ENCODE results near the gene FRMD1. TPM values are rescaled to one million over a fixed set of nuclear protein-coding genes. Genes with fewer than 3 reads are reported as not detected.

FRMD1 gene
- total RNA-seq, 1 experiment from 2014 or later = not detected

DNA sequence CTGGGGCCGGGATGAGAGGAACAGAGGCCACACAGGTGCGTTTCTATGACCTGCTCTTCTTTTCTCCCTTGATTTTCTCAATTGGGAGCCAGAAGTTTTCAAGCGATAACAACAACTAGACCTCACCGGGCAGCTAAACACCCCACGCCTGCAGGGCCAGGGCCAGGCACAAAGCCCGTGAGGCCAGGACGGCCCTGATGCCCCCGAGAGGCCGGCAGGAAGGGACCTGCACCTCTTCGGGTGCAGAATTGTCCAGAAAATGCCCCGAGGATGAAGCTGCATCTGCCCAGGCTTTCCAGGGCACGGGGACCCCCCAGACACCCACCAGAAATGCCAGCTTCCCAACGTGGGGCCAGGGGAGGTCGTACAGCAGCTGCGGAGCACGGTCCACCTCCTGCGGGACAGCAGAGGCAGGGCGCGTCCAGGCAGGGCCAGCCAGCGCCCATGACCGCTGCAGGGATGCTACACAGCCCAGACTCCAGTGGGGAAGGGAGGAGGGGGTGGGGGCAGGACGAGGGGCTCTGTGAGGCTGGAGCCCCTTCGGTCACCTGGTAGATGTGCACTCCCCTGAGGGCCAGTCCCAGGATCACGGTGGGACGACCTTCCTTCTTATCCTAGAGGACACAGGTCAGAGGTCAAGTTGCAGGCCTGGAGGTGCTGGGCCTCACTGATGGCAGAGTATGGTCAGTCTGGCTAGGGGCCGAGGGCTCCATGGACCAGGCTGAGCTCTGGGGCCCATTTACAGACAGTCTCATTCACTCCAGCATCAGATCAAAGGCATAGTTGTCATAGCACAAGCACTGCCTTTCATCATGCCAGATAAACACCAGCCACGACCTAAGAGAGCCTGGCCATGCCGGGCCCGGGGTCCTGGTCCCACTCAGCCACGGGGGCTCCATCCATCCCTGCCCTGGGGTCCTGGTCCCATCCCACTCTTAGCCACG is 16.4 kb downstream of the FRMD1 start:
- Histone ChIP-seq H3K4me3 (ENCODE audit: low read length) (no peak overlapping the region), H3K4me1 (ENCODE audit: insufficient read depth, low read length) (no peaks in the 10 kb centered on the region), H3K36me3 (ENCODE audit: low read depth, low read length) (no peaks in the 10 kb centered on the region), H3K9me2 (replicated peaks; ENCODE audit: low read length) (no peaks in the 10 kb centered on the region), H3K27ac (ENCODE audit: low read length) (no peak overlapping the region), H3F3A (ENCODE audit: low read length, unreplicated experiment) (no peaks in the 10 kb centered on the region), H3K4me2 (ENCODE audit: low read length) (no peak overlapping the region), H3K27me3 (ENCODE audit: low read length) (0 out of 2 replicates have a peak, but pooled peaks cover 6% of the 10 kb centered on the region), H4K20me1 (ENCODE audit: low read length) (no peaks in the 10 kb centered on the region), H3K79me2 (ENCODE audit: low read length) (no peaks in the 10 kb centered on the region), H3K9ac (ENCODE audit: low read length) (no peak overlapping the region), H3K9me3 (ENCODE audit: low read length) (no peaks in the 10 kb centered on the region), H2AFZ (ENCODE audit: low read length) (no peak overlapping the region)
- intact Hi-C loops (cut with micrococcal nuclease) = no loop called here
- DNase-seq = no peak
- ATAC-seq = no peak
- no peak for TF ChIP-seq EZH2phosphoT487 (IDR thresholded peaks at IDR 0.05; ENCODE audit: borderline replicate concordance, low read length)
- no TSS peak for BruUV-seq (replicated peaks)
- ChIA-PET CTCF (no interaction called here), POLR2A (ENCODE audit: unreplicated experiment) (no interaction called here)

DNA sequence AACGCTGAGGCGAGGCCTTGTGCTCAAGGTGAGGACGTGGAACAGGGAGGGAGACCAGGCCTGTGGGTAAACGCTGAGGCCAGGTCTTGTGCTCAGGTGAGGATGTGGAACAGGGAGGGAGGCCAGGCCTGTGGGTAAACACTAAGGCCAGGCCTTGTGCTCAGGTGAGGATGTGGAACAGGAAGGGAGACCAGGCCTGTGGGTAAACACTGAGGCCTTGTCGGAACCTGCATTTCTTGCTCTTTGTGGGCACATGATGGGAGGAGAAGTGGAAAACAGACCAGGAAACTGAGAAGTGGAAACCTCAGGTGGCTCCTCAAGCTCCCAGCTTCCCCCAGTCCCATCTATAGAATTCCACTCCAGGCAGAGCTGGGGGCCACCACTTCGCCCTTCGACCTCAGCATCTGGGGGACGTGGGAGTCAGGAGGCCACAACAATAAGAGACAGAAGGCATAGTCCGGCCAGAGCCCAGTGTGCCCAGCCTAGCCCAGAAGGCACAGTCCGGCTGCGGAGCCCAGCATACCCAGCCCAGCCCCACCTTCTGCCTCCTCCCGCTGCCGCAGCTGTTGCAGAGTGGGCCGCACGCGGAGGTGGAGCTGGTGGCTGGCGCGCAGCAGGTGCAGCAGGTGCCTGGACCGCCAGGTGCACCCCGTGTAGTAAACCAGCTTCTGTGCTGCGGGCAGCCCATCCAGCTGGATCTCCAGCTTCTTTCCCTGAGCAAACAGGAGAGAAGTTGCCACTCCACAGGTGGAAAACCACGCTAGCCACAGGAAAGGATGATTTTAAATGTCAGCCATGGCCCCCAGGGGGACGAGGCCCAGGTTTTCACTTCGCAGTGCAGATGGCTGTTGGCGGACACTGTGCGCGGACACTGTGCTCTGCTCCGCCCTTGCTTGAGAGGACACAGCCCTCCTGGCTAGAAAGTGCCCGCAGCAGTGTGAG is 17.5 kb downstream of the FRMD1 start:
- Histone ChIP-seq H3K9me2 (replicated peaks; ENCODE audit: low read length) (no peaks in the 10 kb centered on the region), H3F3A (ENCODE audit: low read length, unreplicated experiment) (no peaks in the 10 kb centered on the region), H3K36me3 (ENCODE audit: low read depth, low read length) (no peaks in the 10 kb centered on the region), H4K20me1 (ENCODE audit: low read length) (no peaks in the 10 kb centered on the region), H3K4me3 (ENCODE audit: low read length) (no peak overlapping the region), H3K79me2 (ENCODE audit: low read length) (no peaks in the 10 kb centered on the region), H2AFZ (ENCODE audit: low read length) (no peak overlapping the region), H3K4me1 (ENCODE audit: insufficient read depth, low read length) (no peaks in the 10 kb centered on the region), H3K4me2 (ENCODE audit: low read length) (no peak overlapping the region), H3K9me3 (ENCODE audit: low read length) (no peaks in the 10 kb centered on the region), H3K27me3 (ENCODE audit: low read length) (no peaks in the 10 kb centered on the region), H3K27ac (ENCODE audit: low read length) (no peak overlapping the region), H3K9ac (ENCODE audit: low read length) (no peak overlapping the region)
- BruUV-seq (replicated peaks) = no TSS peak
- ChIA-PET CTCF (no interaction called here), POLR2A (ENCODE audit: unreplicated experiment) (no interaction called here)
- ATAC-seq = no peak
- no peak for TF ChIP-seq EZH2 (IDR thresholded peaks at IDR 0.05; ENCODE audit: low read length, unreplicated experiment)
- TF ChIP-seq, protein P1, sequence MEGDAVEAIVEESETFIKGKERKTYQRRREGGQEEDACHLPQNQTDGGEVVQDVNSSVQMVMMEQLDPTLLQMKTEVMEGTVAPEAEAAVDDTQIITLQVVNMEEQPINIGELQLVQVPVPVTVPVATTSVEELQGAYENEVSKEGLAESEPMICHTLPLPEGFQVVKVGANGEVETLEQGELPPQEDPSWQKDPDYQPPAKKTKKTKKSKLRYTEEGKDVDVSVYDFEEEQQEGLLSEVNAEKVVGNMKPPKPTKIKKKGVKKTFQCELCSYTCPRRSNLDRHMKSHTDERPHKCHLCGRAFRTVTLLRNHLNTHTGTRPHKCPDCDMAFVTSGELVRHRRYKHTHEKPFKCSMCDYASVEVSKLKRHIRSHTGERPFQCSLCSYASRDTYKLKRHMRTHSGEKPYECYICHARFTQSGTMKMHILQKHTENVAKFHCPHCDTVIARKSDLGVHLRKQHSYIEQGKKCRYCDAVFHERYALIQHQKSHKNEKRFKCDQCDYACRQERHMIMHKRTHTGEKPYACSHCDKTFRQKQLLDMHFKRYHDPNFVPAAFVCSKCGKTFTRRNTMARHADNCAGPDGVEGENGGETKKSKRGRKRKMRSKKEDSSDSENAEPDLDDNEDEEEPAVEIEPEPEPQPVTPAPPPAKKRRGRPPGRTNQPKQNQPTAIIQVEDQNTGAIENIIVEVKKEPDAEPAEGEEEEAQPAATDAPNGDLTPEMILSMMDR (conservative IDR thresholded peaks at IDR 0.05; ENCODE audit: low read depth, low read length) = no peak
- intact Hi-C loops (cut with micrococcal nuclease) = no loop called here
- DNase-seq = no peak

DNA sequence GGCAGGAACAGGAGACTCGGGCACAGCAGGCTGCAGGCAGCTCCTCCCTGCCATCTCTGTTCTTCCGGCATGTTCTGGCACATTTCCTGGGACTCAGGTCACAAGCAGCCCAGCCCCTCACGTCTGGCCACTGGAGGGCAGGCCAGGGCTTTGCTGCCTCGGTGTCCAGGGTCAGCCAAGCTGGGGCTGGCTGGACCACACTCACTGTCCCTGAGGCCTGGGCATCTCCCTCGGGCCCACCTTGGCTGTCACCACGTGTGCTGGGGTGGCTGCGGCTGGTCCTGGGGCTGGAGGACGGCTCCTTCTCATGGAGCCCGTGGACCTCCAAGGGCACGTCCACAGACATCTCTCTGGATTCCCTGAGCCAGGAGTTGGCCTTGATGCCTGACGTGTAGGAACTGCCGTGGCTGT is 18.5 kb downstream of the FRMD1 start:
- TF ChIP-seq, protein P1 (conservative IDR thresholded peaks at IDR 0.05; ENCODE audit: low read depth, low read length) = peak; percentile 50
- TF ChIP-seq EZH2 (IDR thresholded peaks at IDR 0.05; ENCODE audit: low read length, unreplicated experiment) = no peak
- ATAC-seq = peak; percentile 58
- intact Hi-C loops (cut with micrococcal nuclease) = no loop called here

More for the DNA sequence above, 18.5 kb downstream of the FRMD1 start:
- Histone ChIP-seq H3F3A (ENCODE audit: low read length, unreplicated experiment) (no peaks in the 10 kb centered on the region), H4K20me1 (ENCODE audit: low read length) (no peaks in the 10 kb centered on the region), H3K9me3 (ENCODE audit: low read length) (no peaks in the 10 kb centered on the region), H3K27me3 (ENCODE audit: low read length) (no peaks in the 10 kb centered on the region), H3K9ac (ENCODE audit: low read length) (no peak overlapping the region), H3K4me2 (ENCODE audit: low read length) (no peak overlapping the region), H3K79me2 (ENCODE audit: low read length) (no peaks in the 10 kb centered on the region), H3K36me3 (ENCODE audit: low read depth, low read length) (no peaks in the 10 kb centered on the region), H2AFZ (ENCODE audit: low read length) (no peak overlapping the region), H3K27ac (ENCODE audit: low read length) (no peak overlapping the region), H3K4me3 (ENCODE audit: low read length) (no peak overlapping the region), H3K4me1 (ENCODE audit: insufficient read depth, low read length) (no peaks in the 10 kb centered on the region), H3K9me2 (replicated peaks; ENCODE audit: low read length) (no peaks in the 10 kb centered on the region)
- no TSS peak for BruUV-seq (replicated peaks)
- DNase-seq = peak; percentile 28
- ChIA-PET CTCF (no interaction called here), POLR2A (ENCODE audit: unreplicated experiment) (no interaction called here)
